Measurements from ENCODE around the gene C2CD4D.
"Not testable (repeated sequence)": the region's sequence is repeated elsewhere in the genome, so short reads cannot be mapped to it uniquely, and the experiment has no call there.

C2CD4D gene

DNA sequence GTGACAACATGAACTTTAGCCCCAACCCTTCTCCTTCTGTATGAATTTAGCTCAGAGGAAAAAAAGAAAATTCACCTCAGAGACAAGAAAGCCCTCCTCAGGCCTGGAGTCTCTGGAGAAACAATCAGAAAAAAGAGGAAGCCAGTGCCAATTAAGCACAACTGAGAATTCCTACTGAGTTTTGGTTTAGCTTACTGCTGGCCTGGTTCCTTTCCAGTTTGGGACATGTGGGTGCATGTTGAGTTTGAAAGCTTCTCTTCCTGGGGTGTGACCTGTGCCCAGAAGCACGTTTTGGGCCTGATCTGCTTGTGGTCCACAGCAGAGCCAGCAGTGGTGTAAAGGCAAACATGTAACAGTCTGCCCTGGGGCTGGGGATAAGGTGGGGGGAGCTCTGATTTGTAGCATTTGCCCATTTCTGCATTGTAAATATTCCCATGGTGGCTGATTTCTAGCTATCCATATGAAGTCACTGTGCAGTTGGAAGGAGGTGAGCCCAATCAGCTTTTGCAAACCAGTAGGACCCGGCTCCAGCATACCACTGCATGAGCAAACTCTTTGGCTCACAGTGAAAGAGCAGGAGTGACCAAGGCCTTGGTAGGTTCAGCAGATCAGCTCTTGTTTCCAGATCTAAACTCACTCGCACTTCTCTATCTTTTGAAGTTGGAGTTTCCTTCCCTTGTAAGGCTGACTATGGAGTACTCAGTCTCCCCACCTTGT, 18.6 kb upstream of the C2CD4D start:
- DNase-seq, result no peak

DNA sequence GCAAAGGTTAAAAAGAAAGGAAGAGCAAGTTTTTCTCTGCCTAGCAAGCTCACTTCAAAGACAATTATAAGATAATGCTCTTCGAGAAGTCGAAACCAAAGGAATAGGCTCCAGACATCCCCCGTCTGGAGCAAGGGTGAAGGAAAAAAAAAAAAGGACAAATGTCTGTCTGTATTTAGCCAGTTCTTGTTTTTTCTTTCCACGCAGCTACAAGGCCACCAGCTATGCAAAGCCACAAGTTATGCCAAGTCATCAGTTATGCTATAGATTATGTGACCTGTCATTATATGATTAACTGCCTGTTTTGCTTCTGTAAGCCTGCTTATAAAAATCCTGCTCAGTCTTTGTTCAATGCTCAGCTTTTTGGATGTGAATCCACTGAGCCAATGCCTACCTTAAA, 16.3 kb upstream of the C2CD4D start:
- DNase-seq, result no peak

GRCh38 chr1:151855516-151855915, 15.9 kb upstream of the C2CD4D start:
- not testable (repeated sequence) for DNase-seq

GRCh38 chr1:151854658-151855057, 15.0 kb upstream of the C2CD4D start:
- no peak for DNase-seq

DNA sequence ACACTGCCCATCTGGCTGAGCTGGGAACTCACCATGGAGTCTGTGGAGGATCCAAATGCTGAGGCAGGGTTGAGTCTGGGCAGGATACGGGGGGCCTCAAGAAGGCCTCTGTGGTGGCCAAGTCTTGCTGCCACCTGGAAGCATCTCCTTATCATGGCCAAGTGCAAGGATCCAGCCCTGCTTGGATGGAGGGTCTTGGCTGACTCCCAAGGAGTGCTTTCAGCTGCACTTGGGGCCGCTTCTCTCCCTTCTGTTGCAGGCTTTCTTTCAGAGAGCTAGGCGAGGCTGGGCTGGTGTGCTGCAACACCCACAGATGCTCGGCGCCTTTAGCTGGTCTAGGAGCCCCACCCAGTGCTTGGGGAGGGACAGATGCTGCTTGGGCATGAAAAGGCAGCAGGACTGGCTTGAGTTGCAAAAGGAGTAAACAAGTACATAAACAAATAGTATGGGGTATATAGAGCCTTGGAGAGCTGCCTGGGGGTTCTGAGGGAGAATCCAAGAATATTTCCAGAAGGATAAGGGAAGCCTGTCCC, 13.9 kb upstream of the C2CD4D start, which contains the start of gene THEM5:
TSS of gene THEM5 (minus strand) at position 302 of the 533 bp plus-strand sequence. CDS start at position 155, 147 bp downstream.
- no peak for DNase-seq

- DNase-seq, result no peak
Measured at GRCh38 chr1:151852733-151853132, 13.1 kb upstream of the C2CD4D start.

DNA sequence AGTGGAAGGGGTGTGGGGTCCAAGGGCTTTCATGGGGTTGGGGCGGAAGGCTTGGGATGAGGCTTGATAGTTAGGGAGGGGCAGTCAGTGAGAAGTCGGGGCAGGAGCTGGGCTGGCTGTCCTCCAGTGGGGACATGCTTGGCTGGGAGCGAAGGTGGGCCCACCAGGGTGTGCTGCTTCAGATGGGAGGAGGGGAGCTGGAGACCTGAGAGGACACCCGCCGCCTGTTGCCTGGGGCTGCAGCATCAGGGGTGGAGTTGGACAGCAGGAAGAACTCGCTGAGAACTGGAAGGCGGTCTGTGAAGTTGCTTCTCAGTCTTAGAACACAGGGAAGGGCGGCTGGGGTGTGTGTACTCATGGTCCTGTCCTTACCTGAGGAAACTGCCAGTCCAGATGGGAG, 12.3 kb upstream of the C2CD4D start:
- no peak for DNase-seq

DNA sequence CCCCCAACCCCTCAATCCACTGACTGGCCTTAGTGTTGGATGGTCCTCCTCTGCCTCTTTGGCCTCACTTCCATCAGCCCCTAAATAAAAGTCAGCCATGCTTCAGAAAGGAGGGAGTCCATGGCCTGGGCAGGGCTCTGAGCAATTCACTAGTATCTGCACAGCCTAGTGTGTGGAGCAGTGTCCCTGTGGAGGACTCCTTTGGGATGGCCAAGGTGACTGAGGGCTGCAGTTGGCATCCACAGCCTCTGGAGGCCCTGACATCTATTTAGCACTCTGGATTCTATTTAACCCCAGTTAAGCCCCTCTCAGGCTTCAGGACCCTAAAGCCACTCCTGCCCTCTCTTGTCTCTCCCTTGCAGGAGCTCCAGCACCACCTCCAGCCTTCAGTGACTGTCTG, 10.3 kb upstream of the C2CD4D start:
- no peak for DNase-seq

- DNase-seq, result no peak
Measured at GRCh38 chr1:151849126-151849525, 9.5 kb upstream of the C2CD4D start.

GRCh38 chr1:151847867-151848596, 8.4 kb upstream of the C2CD4D start:
- DNase-seq, result no peak

DNA sequence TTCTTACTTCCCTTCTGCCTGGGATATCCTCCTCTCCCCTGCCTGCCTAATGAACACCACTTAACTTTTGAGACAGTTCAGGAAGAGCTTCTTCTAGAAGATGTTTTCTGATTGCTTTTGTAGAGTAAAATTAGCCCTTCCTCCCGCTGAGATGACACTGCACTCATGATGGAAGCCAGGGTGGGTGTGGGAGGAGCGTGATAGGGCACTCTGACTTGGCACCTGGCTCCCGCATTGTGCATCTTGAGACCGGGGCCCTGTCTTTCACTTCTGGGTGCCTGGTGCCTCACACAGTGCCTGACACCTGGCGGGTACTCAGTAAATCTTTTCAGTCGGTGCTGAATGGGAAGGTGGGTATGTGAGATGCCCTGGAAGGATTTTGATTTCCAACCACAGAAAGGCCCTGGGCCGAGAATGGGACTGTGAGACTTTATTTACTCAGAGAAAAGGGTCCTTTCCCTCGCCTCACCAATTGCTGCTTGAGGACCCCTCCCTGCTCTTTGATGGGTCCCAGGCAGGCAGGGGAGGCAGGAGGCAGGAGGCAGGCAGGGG, 7.1 kb upstream of the C2CD4D start:
- DNase-seq, result no peak

DNA sequence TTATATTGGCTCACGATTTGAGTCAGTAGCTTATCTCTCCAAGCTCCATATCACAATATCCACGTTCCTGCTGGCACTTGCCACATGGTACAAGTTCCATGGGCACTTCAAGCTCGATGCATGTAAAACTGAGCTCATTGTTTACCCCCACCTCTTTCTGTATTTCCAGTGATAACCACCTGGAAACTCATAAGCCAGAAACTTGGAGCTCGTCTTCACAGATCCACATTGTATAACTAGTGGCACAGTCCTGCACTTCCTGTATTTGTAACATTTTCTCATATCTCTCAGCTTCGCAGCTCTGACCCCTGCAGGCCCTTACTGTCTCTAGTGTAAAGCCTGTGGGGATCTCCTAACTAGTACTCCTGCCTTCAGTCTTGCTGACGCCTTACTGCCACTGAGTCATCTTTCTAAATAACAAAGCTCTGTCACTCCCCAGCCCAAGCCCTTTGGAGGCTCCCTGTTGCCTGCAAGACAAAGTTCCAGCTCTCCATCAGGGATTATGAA, 6.5 kb upstream of the C2CD4D start:
- no peak for DNase-seq

DNA sequence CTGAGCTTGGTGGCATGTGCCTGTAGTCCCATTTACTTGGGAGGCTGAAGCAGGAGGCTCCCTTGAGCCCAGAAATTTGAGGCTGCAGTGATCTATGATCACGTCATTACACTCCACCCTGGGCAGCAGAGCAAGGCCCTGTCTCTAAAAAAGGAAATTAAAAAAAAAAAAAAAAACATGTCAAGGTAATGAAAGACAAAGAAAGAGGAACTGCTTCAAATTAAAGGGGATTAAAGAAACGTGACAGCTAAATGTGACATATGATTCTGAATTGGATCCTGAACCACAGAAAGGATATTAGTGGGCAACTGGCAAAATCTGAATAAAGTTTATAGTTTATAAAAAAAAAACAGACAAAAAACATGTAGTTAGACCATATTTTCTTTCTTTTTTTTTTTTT, 3.8 kb upstream of the C2CD4D start:
- no peak for DNase-seq

GRCh38 chr1:151841141-151841540, 1.5 kb upstream of the C2CD4D start:
- no peak for DNase-seq

- DNase-seq, result no peak
Measured at GRCh38 chr1:151840421-151840820, 801 bp upstream of the C2CD4D start.

DNA sequence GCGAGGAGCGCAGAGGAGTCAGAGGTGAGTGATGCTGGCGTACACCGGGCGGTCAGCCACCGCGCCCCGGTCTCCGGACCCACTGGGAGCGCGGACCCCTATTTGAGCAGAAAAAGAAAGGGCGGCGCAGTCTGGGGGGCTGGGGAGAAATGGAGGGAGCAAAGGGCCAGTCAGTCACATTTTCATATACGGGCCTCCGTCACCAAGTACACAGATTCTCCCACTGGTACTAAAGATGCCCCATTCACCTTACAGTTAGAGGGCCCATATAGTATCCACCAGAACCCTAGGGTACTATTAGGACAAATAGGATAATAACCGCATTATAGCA, 573 bp downstream of the C2CD4D start:
- no peak for DNase-seq

DNA sequence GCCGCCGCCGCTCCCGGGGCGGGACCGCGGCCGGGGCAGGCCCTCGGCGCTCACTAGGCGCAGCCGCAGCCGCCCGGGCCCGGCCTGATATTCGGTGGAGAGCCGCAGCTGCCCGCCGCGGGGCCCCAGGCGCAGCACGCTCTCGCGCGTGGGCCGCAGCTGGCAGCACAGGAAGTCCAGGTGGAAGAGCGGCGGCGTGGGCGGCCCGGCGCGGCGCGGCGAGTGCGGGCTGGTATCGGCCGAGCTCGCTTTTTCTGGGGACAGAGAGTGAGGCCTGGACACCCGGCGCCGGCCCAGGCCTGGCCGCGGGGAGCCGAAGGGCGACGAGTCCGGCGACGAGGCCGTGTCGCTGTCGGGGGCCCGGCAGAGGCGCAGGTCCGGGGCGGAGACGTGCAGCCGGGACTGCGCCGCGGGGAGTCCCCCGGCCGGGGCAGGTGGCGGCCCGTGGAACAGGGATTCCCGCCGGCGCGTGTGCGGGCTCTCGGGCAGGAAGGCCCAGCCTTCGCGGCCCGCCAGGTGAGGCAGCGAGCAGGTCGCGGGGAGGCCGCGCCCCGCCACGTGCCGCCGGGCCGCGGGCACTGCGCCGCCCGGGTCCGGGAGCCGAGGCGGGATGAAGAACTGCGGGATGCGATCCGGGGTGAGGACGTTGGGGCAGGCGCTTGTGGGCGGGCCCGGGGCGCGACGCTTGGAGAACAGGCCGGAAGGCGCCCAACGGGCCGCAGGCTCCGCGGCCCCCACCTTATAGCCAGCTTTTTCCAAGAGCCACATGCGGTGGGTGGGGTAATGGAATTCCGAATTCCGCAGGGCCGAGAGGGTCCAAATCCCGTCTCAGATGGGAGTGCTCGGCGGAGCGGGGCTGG, 1.2 kb downstream of the C2CD4D start:
- DNase-seq, result peak; percentile 53

GRCh38 chr1:151837884-151838221, 1.8 kb downstream of the C2CD4D start:
- DNase-seq, result no peak

DNA sequence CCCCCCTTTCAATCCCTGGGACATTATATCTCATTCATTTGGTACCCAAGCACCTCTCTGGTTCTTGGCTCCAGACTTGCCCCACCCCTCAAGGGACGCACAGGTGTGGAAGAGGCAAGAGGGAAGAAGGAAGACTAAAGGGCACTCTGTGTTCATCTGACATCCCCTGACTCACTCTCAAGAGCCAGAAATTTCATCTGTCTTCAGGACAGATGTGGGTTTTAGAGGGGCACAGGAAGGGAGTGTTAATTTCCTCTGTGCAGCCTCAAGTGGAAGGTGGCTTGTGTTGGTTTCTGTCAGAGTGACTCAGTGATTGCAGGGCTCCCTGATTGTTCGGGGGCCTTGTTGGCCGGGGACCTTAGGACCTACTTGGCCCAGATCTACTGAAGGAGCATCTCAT, 2.4 kb downstream of the C2CD4D start:
- DNase-seq, result no peak

GRCh38 chr1:151835596-151835995, 4.0 kb downstream of the C2CD4D start:
- DNase-seq, result no peak

GRCh38 chr1:151834239-151834638, 5.4 kb downstream of the C2CD4D start:
- no peak for DNase-seq

DNA sequence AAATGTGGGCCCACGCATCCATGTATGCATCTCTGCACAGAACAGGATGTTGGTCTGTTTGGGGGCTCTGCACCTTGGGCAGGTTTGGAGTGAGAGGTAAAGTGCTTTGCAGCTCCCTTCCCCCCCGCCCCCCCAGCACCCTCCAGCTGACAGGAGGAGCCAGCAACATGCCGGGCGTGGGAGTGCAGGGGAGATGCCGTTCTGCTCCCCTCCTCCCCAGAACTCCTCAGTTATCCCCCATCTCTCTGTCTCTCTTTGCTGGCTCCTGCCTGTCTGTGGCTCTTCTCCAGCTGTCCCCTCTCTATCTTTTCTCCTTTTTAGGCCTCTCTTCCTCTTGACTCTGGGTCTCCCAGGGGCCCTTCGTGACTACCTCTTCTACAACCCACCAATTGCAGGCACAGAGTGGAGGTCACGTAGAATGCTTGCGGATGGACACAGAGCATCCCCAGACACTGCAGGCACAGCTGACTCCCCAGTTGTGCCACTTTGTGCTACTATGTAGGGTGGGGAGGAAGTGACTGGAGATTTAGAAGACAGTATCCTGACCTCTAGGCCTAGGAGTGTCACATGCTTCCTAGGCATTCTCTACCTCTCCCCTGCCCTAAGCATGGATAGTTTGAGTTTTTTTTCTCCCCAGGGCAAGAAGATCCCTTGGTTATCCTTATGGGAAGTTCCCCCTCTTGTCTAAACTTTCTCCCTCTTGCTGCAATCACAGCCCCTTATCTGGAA, 6.3 kb downstream of the C2CD4D start:
- DNase-seq, result no peak
